BJ (cell line): ENCODE data around the gene C1QTNF3. TPM values are rescaled to one million over a fixed set of nuclear protein-coding genes. Genes with fewer than 3 reads are reported as not detected.

Source experiments
- CTCF ChIA-PET: fragments of 350-600 bp; formaldehyde crosslinking; extraction: SDS; loops from one replicate; lab custom pipeline; 2021; ENCODE audit warnings: antibody characterized with exemption, inconsistent platforms; lab: Yijun Ruan, JAX
- POLR2A ChIA-PET: fragments of 300-600 bp; sonication (Branson Sonifier 250); formaldehyde crosslinking; extraction: SDS; loops from one replicate; lab custom pipeline; 2021; ENCODE audit warnings: antibody characterized with exemption; lab: Charles Lee
- DNase-seq: peaks from one replicate; pipeline ENCODE4 v3.0.0-alpha.2; 2011; ENCODE audit warnings: low read depth
- H3K27me3 ChIP-seq: 2 replicates; pipeline ENCODE4 v1.6.0; 2011; ENCODE audit warnings: low read length; ENCODE audit not compliant: control insufficient read depth, insufficient read depth
- H3K36me3 ChIP-seq: 2 replicates; pipeline ENCODE4 v1.5.1; 2011; ENCODE audit warnings: low read length; ENCODE audit not compliant: control insufficient read depth, insufficient read depth
- H3K4me3 ChIP-seq: 2 replicates; pipeline ENCODE4 v1.5.1; 2011; ENCODE audit warnings: low read depth, mild to moderate bottlenecking, control low read depth, low read length
- polyA plus RNA-seq: library from polyadenylated mRNA; depleted of rRNA; stranded (reverse); fragments of >200 nt; gene quantifications from 2 replicates; pipeline ENCODE4 v1.2.3, GENCODE V29; 2011
- TF ChIP-seq, protein P1 (sequence below): IDR thresholded peaks from 2 replicates; pipeline ENCODE4 v1.5.1; 2011; ENCODE audit warnings: low read depth, mild to moderate bottlenecking, control low read depth, inconsistent platforms, low read length, moderate library complexity; ENCODE audit not compliant: insufficient read depth

Gene C1QTNF3
- polyA plus RNA-seq, 1 experiment: 1.8 TPM

- DNase-seq: no peak
- Histone ChIP-seq H3K27me3 (no peaks in the 10 kb centered on the region), H3K36me3 (no peaks in the 10 kb centered on the region), H3K4me3 (no peak overlapping the region)
- POLR2A ChIA-PET: no interaction called here
- TF ChIP-seq, protein P1, sequence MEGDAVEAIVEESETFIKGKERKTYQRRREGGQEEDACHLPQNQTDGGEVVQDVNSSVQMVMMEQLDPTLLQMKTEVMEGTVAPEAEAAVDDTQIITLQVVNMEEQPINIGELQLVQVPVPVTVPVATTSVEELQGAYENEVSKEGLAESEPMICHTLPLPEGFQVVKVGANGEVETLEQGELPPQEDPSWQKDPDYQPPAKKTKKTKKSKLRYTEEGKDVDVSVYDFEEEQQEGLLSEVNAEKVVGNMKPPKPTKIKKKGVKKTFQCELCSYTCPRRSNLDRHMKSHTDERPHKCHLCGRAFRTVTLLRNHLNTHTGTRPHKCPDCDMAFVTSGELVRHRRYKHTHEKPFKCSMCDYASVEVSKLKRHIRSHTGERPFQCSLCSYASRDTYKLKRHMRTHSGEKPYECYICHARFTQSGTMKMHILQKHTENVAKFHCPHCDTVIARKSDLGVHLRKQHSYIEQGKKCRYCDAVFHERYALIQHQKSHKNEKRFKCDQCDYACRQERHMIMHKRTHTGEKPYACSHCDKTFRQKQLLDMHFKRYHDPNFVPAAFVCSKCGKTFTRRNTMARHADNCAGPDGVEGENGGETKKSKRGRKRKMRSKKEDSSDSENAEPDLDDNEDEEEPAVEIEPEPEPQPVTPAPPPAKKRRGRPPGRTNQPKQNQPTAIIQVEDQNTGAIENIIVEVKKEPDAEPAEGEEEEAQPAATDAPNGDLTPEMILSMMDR: no peak
- CTCF ChIA-PET: interaction anchor here (1.2 kb wide), 1 partner anchor 9 kb away, joined by 3 read pairs; no protein-coding TSS in a partner anchor
Measured at GRCh38 chr5:34022121-34022705, 20.8 kb downstream of the C1QTNF3 start.

GRCh38 chr5:34021334-34021733, 21.7 kb downstream of the C1QTNF3 start:
- ChIA-PET POLR2A (no interaction called here), CTCF (interaction anchor here (1.5 kb wide), 1 partner anchor 15 kb away, joined by 4 read pairs; no protein-coding TSS in a partner anchor)
- DNase-seq: no peak
- H3K4me3 ChIP-seq: no peak overlapping the region
- TF ChIP-seq, protein P1: no peak
- no peaks in the 10 kb centered on the region for H3K27me3 ChIP-seq
- H3K36me3 ChIP-seq: no peaks in the 10 kb centered on the region

- TF ChIP-seq, protein P1: no peak
- POLR2A ChIA-PET: no interaction called here
- CTCF ChIA-PET: interaction anchor here (1.5 kb wide), 1 partner anchor 15 kb away, joined by 4 read pairs; no protein-coding TSS in a partner anchor
- no peak overlapping the region for H3K4me3 ChIP-seq
- no peaks in the 10 kb centered on the region for H3K27me3 ChIP-seq
- DNase-seq: no peak
- no peaks in the 10 kb centered on the region for H3K36me3 ChIP-seq
Measured at GRCh38 chr5:34020726-34021125, 22.3 kb downstream of the C1QTNF3 start.

GRCh38 chr5:34017254-34017653, 25.8 kb downstream of the C1QTNF3 start:
- H3K27me3 ChIP-seq: no peaks in the 10 kb centered on the region
- ChIA-PET POLR2A (no interaction called here), CTCF (interaction anchor here (1.1 kb wide), 1 partner anchor 21 kb away, joined by 3 read pairs; no protein-coding TSS in a partner anchor)
- no peak for DNase-seq
- TF ChIP-seq, protein P1: no peak
- H3K4me3 ChIP-seq: no peak overlapping the region
- H3K36me3 ChIP-seq: no peaks in the 10 kb centered on the region

DNA sequence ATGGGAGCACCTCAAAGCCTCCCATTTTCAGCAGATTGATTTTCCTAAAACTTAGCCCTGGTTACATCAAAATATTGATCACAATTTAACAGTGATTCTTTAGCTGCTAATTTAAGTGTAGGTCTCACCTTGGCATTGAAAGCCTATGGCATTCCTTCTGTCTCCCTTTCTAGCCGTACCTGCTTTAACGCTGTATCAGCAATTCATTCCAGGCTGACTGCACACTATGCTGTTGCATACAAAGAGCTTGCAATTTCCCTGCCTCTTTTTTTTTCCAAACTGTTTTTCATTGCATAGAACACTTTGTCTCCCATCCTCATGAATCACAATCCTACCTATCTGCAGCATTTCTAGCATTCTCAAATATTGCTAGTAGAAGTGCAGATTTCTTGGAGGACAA, 26.3 kb downstream of the C1QTNF3 start:
- no peaks in the 10 kb centered on the region for H3K36me3 ChIP-seq
- H3K4me3 ChIP-seq: no peak overlapping the region
- ChIA-PET POLR2A (no interaction called here), CTCF (no interaction called here)
- TF ChIP-seq, protein P1: no peak
- no peak for DNase-seq
- H3K27me3 ChIP-seq: no peaks in the 10 kb centered on the region
